VCaP (cell line): ENCODE measurements around the gene ARHGAP26.

Experiments
- H3K27ac ChIP-seq: fragments of 450-650 bp; 2 replicates; pipeline ENCODE4 v1.5.1; 2017
- CTCF ChIP-seq: fragments of 450-650 bp; conservative IDR thresholded peaks from 2 replicates; pipeline ENCODE4 v1.5.1; 2017; ENCODE audit warnings: mild to moderate bottlenecking, moderate library complexity

ARHGAP26 gene

DNA sequence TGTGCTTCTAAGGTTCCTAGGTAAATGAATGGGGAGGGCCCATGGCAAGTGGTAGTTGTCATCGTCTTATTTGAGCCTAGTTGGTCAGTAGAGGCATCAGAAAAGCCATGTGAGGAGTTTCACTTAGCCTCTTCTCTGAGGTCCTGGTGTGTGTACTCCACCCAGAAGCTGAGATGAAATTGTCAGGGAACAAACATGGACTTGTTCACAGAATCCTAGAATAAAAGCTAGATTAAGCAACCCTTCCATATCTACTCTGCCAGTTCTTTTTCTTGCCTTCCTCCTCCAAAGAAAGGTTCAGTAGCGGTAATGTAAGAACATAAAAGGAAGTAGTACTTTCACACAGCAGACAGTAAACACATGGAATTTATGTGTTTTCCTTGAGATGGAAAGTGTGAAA lies 70.4 kb downstream of the ARHGAP26 start:
- no peak overlapping the region for H3K27ac ChIP-seq

DNA sequence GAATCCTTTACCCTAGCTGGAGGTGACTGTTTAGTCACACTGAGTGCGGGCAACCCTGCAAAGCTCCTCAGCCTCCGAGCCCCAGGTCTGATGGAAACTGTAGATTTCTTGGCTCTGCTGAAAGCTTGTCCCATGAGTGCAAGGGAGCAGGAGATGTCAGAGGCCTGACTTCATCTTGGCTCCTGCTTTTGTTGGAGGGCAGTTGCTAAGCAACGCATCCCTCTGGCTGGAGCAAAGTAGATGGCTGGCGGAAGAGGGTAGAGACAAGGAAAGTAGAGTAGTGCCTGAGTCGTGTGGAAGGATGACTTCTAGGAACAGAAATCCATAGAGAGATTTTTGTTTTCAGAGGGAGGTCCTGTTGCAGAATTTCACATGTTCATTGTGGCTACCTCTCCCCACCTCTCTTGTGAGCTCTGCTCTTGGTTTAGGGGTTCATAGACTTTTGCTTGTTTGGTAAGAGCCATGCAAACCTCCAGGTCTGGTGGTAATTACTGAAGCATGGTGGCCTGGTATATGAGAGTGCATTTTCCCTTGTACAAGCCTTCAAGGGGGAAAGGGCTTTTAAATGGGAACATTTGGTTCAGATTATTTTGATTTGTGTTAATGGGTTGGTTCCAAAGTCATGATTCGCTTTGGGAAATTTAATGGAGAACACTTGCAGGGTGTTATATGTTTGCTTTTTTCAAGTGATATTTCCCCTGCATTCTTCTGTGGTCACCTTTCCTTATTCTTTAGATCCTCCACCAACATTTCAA lies 71.5 kb downstream of the ARHGAP26 start:
- no peak overlapping the region for H3K27ac ChIP-seq
- TF ChIP-seq CTCF: no peak

More for the DNA sequence above, 70.4 kb downstream of the ARHGAP26 start:
- TF ChIP-seq CTCF: no peak

- no peak for TF ChIP-seq CTCF
- H3K27ac ChIP-seq: no peak overlapping the region
Observed at GRCh38 chr5:142842994-142843905, 73.1 kb downstream of the ARHGAP26 start.

GRCh38 chr5:142844866-142845265 lies 74.7 kb downstream of the ARHGAP26 start:
- TF ChIP-seq CTCF: no peak
- peak overlapping the region; percentile 28; the same call in 1 of the 2 replicates for H3K27ac ChIP-seq

DNA sequence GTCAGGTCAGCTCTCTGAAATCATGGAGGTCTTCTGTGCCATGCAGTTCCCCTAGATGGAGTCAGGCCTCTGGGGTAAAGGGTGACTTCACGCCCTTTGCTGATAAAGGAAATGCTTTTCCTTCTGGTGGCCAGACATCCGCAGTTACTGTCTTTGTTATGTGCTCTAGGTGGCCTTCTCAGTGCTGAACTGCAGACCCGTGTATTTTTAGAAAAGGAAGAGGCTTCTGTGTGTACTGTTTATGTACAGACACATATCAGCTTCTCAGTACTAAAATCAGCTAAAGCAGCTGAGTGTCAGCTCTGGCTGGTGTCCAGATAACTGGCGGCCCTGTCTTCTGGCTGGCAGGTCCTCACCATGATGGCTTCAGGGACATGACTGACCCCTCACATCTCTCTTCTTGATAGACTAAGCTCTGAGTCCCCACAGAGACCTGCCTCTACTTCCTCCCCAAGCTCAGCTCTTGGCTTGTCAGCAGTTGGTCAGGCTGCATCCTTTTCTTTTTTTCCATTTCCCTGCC lies 75.3 kb downstream of the ARHGAP26 start:
- peak overlapping the region; percentile 28 for H3K27ac ChIP-seq
- TF ChIP-seq CTCF: no peak

- no peak for TF ChIP-seq CTCF
- peak overlapping the region; percentile 28 for H3K27ac ChIP-seq
Observed at GRCh38 chr5:142845954-142846398, 75.8 kb downstream of the ARHGAP26 start.

DNA sequence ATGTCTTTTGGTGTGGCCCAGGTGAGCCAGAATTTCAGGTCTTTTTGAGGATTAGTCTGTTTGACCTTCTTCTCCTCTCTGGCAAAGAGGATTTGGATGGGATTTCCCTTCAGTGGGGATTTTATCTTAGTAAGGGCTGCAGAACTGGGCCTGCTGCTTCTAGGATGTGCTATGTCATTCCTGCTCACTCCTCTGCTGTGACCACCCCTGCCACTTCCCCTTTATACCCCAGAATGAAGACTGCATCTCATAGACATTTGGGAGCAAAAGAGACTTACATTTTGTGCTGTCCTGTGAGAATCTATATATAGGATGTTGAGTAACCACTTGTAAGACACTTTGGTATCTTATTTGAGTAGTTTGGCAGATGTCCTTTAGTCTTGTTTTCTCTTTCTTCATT lies 76.2 kb downstream of the ARHGAP26 start:
- no peak overlapping the region for H3K27ac ChIP-seq
- TF ChIP-seq CTCF: no peak
